Measurements from ENCODE around the gene TUBGCP3.

The TUBGCP3 gene

GRCh38 chr13:112443191-112443994, 144.6 kb downstream of the TUBGCP3 start:
- no peak for DNase-seq (ENCODE audit: low read depth in 1 of 2, low spot score in 1 of 2)

- DNase-seq (ENCODE audit: low read depth in 1 of 2, low spot score in 1 of 2) = no peak
Observed at GRCh38 chr13:112442483-112443090, 145.4 kb downstream of the TUBGCP3 start.

- no peak for DNase-seq (ENCODE audit: low read depth in 1 of 2, low spot score in 1 of 2)
Observed at GRCh38 chr13:112441779-112442310, 146.1 kb downstream of the TUBGCP3 start.

- DNase-seq (ENCODE audit: low read depth in 1 of 2, low spot score in 1 of 2) = no peak
Observed at GRCh38 chr13:112441226-112441625, 146.7 kb downstream of the TUBGCP3 start.

GRCh38 chr13:112438515-112438914, 149.4 kb downstream of the TUBGCP3 start:
- DNase-seq (ENCODE audit: low read depth in 1 of 2, low spot score in 1 of 2) = no peak

- DNase-seq (ENCODE audit: low read depth in 1 of 2, low spot score in 1 of 2) = no peak
Observed at GRCh38 chr13:112438094-112438493, 149.9 kb downstream of the TUBGCP3 start.

- no peak for DNase-seq (ENCODE audit: low read depth in 1 of 2, low spot score in 1 of 2)
Observed at GRCh38 chr13:112435973-112436372, 152.0 kb downstream of the TUBGCP3 start.
